HG02938 (cell line): ENCODE data around the gene CDK6.

Source experiments
- ATAC-seq: cut with Tn5 transposase; IDR thresholded peaks from one replicate; pipeline ENCODE4 v1.9.1; 2021; ENCODE audit warnings: mild to moderate bottlenecking, moderate library complexity; ENCODE audit not compliant: unreplicated experiment

The CDK6 gene

DNA sequence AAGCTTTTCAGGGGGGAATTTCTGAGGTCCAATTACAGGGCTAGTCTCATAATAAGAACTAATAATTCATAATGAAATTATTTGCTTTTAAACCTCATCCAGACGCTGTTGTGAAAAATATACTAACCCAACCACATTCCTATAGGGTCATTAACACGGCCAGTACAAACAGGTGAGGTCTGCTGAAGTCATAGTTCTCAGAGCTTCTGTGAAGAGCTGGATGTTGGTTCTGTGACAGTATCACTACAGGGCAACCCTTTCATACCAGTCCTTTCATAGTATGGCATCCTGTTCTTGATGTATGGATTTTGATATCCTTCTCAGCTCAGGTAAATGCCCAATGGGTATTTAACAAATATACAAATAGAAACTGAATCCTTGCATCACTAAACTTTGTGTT, 183.8 kb downstream of the CDK6 start:
- no peak for ATAC-seq

DNA sequence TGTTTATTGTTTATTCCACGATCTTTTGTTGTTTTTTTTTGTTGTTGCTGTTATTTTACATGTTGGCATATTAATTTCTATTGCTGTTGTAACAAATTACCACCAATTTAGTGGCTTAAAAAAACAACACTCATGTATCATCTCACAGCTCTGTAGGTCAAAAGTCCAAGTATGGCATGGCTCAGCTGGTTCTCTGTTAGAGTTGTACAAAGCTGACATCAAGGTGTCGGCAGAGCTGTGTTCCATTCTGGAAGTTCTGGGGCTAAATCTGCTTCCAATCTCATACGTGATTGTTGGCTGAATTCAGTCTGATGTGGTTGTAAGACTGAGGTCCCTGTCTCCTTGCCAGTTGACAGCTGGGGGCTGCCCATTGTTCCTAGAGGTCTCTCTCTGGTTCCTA, 186.0 kb downstream of the CDK6 start:
- no peak for ATAC-seq

DNA sequence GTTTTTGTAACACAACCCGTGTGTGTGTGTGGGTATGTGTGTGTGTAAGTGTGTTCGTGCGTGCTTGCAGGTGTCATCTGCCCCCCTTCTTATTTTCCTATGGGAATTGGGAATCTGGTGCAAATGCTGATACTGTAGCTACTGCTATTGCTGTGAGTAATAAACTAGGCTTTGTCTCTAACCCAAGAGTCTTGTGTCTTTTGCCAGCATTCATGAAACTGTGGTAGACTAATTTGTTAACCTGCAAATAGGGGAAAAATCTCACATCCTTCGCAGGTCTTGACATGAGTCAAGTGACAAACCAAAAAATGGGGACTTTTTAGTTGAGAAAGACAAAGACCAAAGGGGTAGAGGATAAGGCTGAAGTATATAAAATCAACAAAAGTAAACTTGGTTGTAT, 188.3 kb downstream of the CDK6 start:
- peak; percentile 64 for ATAC-seq

DNA sequence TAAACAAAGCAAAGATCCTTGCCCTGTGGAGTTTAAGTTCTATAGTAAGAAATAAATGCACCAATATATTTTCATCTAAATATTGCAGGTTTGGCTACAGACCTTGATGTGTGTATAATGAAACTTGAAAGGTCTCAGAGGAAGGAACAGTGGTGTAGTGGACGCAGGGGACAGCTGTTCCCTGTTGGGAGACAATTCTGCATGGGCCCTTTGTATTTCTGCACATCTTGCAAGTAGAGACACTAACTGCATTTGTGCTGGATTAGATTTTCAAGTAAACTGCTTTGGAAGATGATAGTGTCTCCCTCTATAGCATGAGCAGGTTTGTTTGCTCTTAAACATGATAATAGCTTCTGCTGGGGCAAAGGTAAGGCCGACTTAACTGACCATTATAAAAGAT, 188.7 kb downstream of the CDK6 start:
- ATAC-seq: no peak

DNA sequence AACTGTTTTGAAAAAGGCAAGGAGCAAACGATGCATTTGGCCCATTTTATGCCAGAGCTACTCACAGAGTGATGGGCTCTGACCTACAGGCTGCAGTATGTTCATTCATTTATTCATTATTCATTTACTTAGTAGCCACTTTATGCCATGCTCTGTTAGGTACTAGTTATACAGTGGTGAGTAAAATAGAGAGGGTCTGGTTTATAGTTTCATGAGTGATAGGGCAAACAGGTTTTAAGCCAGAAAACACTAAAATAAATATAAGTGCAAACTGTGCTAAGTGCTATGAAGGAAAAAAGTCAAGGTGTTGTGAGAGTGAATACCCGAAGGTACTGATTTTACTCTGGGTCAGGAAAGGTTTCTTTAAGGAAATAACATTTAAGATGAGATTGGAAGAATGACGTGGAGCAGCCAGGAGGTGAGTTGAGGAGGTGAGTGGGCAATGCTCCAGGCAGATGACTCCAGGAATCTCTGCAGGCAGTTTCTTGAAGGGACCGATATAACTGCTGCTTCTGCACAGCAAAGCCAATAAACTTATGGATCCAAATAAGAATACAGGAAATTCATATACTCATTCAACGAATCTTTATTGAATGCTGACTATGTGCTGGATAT, 189.3 kb downstream of the CDK6 start:
- ATAC-seq: peak; percentile 59

DNA sequence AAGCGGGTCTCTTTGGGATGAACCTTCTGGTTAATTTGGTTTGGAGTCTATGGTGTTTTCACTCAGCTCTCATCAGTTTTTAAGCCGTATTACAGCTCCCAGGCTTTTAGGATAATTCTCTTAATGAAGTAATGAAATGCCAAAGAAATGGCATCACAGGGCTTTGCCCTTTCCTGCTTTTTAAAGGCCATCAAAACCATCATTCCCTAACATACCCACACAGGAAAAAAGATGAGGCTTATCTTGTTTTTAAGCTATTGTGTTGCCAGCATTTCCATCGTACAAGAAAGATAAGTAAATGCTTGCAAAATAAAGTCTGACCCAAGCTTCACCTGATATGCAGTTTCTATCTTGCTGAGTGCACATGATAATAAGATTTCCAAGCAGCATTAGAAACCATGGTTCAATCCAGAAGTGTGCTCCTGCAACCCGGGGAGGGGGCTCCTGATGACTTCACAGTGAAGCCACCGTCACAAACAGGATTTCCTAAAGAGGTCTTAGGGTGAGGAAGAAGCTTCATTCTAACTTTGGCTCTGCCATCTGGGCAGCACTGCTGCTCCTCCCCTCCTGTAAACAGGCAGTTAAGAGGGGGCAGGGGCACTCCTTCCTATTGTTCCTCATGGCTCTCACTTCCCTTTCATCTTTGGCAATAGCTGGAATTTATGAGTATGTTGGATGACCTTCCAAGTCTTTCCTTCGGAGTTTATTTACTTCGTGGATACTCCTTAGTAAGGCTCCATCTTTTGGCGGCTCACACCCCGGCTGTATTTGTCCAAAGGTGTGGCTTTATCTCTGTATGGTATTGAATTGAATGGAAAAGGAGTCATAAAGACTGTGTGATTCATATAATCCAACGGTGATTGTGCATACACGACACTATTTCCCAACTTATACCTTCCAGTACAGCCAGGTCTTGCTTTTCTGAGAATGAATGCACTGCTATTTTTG, 191.0 kb downstream of the CDK6 start:
- no peak for ATAC-seq

DNA sequence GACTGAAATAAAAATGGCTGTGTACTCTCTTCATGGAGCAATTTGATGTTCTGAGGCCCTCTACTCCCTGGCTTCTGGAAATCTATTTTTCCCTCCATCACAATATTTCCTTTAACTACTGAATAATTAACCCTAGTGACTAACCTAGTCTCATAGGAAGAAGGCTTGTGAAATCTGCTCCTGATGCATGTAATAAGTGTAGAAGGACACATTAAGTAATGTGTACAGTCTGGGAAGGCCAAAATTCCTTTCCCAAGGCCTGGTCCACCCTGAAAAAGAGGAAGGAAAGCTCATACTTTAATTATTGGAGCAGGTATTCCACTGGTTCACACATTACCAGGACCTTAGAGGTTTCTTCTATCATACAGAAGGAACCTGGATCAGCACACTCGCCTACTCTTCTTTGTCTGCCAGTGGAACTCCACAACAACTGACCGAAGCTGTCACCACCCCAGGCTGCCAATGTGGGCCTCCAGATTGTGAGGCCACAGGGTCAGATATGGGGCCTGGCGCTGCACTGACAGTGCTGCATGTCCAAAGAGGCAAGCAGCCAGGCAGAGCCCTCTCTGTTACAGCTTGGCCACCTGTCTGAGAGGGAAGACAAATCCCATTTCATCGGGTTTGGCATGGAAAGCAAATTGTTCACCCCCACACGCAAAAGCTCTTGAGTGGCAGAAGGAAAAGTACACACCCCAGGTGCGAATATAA, 191.8 kb downstream of the CDK6 start:
- ATAC-seq: no peak

DNA sequence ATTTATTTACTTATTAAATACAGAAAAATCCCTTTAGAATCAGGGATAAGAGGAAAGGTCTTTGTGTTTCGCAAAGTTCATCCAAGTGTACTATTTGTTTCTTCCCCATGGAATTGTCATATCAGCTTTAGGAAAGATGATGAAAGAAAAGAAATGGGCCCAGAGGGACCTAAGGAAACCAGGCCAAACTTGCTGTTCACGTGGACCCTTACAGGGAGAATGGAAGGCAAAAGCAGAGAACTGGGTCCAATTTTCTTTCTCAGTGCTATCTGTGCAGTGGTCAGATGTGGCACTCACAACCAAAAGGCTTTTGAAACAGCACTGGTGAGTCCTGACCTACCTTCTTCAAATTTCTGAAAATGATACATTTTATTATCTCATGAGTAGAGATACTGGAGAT, 192.6 kb downstream of the CDK6 start:
- ATAC-seq: no peak

DNA sequence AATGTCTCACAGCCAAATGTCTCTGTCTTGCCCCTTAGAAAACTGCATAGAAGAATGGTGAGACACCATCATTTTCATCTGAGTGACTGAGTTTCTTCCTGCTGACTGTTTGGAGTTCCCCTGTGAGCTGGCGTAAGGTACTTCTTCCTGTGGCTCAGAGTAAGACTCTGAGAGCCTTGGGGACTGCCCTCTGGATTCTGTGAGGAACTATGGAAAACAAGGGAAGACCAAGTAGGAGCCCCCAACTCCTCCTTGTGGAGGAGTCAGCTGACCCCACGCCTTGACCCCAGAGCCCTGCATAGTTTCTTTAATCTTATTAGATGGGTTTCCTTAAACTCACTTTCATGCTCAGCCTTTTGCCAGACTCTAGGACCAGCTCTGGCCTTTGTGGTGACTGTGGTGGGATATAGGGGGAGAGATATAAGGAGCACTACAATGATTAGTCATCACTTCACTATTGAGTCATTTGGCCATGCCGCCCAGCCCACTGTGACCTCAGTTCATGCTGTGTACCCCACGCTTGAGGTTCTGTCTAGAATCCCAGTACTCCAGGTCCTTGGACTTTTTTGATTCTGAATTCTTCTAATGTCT, 194.4 kb downstream of the CDK6 start:
- ATAC-seq: peak; percentile 72

DNA sequence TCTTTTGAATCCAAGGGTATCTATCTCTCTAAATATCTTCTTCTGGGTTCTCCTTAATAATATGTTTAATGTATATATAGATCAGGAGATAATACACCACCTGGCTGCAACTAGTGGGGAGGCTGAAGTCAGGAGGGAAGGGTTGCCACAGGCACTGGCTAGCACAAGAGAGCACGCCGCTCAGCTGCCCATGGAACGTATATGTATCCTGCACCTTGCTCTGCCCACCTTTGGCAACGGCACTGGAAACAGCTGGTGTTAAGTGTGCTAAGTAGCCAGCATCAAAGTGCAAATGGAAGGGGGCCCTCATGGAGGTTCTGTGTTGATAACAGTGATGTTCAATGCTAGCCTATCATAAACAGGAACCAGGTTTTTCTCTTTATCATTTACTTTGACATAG, 196.4 kb downstream of the CDK6 start:
- ATAC-seq: no peak

DNA sequence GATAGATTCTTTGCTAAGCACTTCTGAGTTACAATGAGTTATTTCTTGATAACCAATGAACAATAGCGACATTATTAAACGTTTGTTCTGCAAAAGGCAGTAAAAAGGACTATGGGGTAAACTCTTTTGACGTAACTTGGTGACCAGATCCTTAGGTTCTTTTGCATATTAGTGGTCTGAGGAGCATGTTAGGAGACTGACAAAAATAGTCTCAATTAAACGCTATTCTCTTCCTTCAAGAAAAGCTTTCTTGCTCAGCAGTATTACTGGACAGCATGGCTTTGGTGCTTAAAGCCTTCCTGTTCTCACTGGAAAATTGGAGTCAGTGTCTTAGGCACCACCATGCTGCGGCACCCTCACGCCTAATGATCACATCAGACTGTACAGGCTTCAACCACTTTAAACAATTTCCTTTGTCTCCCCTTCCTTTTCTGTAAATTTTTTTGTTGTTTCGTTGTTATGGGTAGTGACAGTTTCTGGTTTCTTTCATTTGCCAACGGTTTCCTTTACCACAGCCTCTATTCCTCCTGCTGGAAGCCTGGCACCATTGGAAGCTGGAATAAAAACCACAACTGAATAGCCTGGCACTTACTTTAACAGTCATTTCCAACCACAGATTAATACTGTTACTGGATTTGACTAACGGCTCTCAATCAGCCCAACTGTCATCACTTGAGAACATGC, 197.0 kb downstream of the CDK6 start:
- no peak for ATAC-seq

DNA sequence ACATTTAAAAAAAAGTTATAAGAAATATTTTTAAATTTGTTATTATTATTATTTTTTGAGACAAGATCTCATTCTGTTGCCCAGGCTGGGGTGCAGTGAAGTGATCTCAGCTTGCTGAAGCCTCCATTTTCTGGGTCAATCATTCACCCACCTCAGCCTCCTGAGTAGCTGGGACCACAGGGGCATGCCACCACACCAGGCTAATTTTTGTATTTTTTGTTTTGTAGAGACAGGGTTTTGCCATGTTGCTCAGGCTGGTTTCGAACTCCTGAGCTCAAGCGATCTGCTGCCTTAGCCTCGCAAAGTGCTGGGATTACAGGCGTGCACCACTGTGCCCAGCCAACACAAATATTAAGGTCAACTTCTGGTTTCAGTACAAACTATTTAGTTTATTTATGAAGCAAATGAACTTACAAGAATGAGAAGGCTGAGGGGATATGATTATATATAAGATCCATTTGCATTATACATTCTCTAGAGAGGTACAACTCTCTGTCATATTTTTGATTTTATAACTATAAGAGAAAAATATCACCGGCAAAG, 200.3 kb downstream of the CDK6 start:
- no peak for ATAC-seq

DNA sequence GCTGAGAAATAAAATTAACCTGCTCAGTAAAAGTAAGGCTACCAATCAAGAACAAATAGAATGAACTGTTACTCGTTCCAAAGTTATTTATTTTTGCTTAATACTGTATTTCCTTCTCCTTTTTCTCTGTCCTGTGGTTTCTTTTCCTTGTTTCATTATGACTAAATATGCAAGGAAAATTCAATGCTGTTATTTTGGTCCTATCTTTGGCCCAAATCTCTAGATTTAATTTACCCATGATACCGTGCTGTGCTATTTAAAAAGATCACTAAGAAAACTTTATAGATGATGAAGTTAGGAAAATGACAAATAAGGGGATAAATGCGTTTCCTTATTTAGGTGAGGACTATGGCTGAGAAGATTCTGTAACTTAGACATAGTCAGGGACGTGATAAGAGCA, 200.8 kb downstream of the CDK6 start:
- ATAC-seq: no peak

DNA sequence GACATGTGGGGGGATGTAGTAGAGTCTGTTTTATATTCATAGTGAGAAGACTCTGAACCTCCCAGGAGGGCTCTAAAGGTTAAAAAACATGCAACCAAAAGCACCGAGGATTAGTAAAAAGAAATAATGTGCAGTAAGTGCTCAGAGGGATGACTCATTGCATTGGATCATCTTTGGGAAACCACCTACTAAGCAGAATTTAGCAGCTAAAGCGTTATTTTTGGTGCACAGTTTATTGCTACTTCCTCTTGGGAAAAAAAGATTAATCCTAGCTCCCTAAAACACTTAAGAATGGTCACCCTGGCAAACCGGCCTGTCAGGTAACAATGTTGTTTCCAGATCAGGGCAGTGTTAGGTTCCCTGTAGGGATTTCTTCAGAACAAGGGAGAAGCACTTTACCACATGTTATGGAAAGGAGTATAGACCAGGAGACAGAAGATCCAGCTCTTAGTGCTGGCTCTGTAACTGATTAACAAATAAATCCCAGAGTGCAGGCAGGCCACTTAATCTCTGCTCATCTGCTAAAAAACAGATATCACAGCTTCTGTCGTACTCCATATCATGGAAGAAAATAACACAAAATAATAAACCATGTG, 201.4 kb downstream of the CDK6 start:
- peak; percentile 25 for ATAC-seq

DNA sequence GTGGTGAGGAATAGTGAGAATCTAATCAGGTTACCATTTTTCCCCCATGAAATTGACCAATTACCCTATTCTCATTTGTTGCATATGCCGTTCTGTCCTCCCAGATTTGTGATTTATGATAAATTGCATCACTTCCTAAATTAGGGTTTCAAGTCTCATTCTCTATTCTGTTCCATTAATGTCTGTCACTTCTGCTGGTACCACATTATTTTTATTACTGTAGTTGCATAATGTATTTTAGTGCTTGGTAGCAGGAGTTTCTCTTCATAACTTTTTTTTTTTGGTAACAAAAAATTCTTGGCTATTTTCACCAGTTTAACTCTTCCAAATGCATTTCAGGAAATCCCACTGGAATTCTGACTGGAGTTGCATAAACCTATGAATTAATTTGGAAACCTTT, 202.2 kb downstream of the CDK6 start:
- ATAC-seq: no peak

DNA sequence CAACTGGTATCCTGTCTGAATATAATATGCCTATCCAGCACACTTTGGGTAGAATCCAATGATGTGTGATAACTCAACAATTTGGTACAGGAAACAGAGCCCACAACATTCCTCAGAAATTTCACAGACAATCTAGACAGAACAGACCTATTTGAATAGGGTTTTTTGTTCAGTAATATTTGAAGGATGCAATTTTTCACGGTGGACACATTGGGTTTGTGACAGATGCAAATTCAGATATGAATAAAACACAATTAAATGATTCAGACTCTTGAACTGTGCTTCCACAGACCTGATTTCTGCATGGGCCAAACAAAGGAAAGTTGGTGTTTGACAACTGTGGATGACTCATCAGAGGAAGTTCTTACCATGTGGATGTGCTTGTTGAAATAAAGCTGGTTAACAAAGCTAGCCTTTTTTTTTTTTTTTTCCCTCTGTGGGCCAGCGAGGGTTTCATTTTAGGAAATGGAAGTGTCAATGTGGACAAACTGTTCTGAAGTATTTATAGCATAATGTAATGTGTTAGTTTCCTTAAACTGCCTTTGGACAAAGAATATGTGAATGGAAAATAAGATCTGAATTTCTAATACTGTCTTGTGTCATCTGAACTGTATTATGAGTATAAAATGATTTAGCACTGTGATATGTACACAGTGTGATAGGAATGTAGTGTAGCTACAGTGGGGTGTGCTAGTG, 203.0 kb downstream of the CDK6 start:
- no peak for ATAC-seq

DNA sequence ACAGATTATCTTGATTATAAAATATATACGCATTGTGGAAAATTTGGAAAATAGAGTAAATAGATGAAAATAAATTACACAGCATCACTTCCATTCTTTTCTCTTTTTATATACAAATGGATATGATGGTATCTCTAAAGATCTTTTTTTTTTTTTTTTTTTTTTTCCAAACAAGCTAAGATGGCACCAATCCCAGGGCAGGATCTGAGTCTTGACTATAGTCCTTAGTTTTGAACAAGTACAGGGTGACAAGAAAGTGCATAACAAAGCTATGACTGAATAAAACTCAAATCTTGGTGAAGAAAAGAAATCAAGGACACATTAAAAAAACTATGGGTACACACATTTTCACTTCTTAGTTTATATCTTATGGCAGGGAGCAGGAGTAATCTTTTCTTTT, 203.6 kb downstream of the CDK6 start:
- no peak for ATAC-seq

DNA sequence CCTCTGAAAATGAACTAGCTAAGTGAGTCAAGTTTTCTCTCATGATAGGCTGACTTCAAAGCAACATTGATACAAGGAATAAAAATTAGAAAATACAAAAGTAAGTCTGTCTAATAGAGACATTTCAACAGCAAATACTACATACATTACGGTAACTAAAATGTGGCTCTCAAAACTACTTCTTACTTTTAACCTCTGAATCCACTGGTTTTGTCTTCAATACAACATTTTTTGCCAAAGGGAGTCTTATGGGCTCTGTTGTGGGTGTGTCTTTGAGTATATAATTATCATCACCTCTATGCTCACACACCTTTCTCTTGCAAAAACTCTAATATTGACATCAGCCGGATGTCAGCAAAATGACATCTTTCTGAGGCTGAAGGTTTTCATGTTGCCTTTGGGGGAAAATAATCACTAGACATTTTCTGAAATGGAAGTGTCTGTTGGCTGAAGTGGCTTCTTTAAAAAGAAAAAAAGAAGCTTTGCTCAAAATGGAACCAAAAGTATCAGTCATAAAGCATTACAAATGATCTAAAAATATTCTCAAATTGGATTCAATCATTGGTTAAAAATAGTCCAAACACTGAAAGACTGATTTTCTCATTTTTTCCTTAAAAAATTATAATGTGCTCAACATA, 204.4 kb downstream of the CDK6 start:
- peak; percentile 16 for ATAC-seq
